ENCODE measurements around the gene GUCD1.

GRCh38 chr22:24583221-24584165 lies 28.6 kb upstream of the GUCD1 start:
- no peak for TF ChIP-seq CTCF (IDR thresholded peaks at IDR 0.05; ENCODE audit: low read depth, low read length)
- TF ChIP-seq POLR2A (IDR thresholded peaks at IDR 0.05; ENCODE audit: extremely low read depth, insufficient read length): no peak
- TF ChIP-seq MAX (IDR thresholded peaks at IDR 0.05; ENCODE audit: low read depth, low read length): no peak

Measured in NB4 (cell line).